Kidney (tissue), 14 donors: Measurements from ENCODE around the gene PMPCA. TPM values are rescaled to one million over a fixed set of nuclear protein-coding genes. Genes with fewer than 3 reads are reported as not detected.

Source experiments
- DNase-seq, 5 donors: peaks; one replicate each; pipeline ENCODE4 v3.0.0-alpha.2; 2013 to 2020
- FAIRE-seq: peaks from 2 replicates; lab custom pipeline; 2012; peaks lifted over from hg19 to GRCh38; lab: Jason Lieb, UNC
- H3K27ac ChIP-seq, 2 donors: one replicate each; pipeline ENCODE4 v1.7.0; 2013; ENCODE audit warnings: low read depth in 2 of 2, low read length in 2 of 2, inconsistent platforms in 1 of 2
- H3K27me3 ChIP-seq: one replicate; pipeline ENCODE4 v1.7.1; 2013; ENCODE audit warnings: low read length, inconsistent platforms; ENCODE audit not compliant: control insufficient read depth, insufficient read depth
- H3K36me3 ChIP-seq, 3 donors: one replicate each; pipeline versions ENCODE4 v1.7.0 to v1.7.1; 2013; ENCODE audit warnings: low read length in 3 of 3, control low read depth in 1 of 3, inconsistent platforms in 1 of 3; ENCODE audit not compliant: insufficient read depth in 3 of 3, control insufficient read depth in 2 of 3
- H3K4me1 ChIP-seq, 3 donors: one replicate each; pipeline versions ENCODE4 v1.7.0 to v1.7.1; 2013; ENCODE audit warnings: low read length in 3 of 3, inconsistent platforms in 1 of 3, low read depth in 1 of 3; ENCODE audit not compliant: control insufficient read depth in 2 of 3, insufficient read depth in 2 of 3
- H3K4me3 ChIP-seq, 3 donors: one replicate each; pipeline versions ENCODE4 v1.7.0 to v1.8.1; 2013; ENCODE audit warnings: low read length in 3 of 3, control low read depth in 1 of 3, inconsistent platforms in 1 of 3
- H3K9ac ChIP-seq, 3 donors: one replicate each; pipeline versions ENCODE4 v1.7.0 to v1.7.1; 2013; ENCODE audit warnings: low read length in 3 of 3, control low read depth in 1 of 3, inconsistent platforms in 1 of 3
- H3K9me3 ChIP-seq, 3 donors: one replicate each; pipeline versions ENCODE4 v1.7.0 to v1.7.1; 2013; ENCODE audit warnings: low read length in 3 of 3, control low read depth in 1 of 3, inconsistent platforms in 1 of 3; ENCODE audit not compliant: control insufficient read depth in 2 of 3, insufficient read depth in 1 of 3
- CTCF ChIP-seq: IDR thresholded peaks from 3 replicates; pipeline ENCODE4 v1.5.1; 2012; ENCODE audit warnings: mild to moderate bottlenecking, moderate library complexity, borderline replicate concordance; ENCODE audit not compliant: insufficient read depth; ENCODE audit errors: extremely low read depth
- intact Hi-C: fragments of 100-400 bp; cut with DNase I; formaldehyde crosslinking; loops from one replicate; pipeline ENCODE4 v1.11.1; 2022
- polyA plus RNA-seq: library from polyadenylated mRNA; stranded (reverse); fragments of 350-450 nt; fragmentation: Illumina TruSeq; extraction: RNeasy Lipid Tissue Mini Kit (QIAGEN cat#74804); gene quantifications from one replicate; pipeline ENCODE4 v1.2.3, GENCODE V29; 2014; ENCODE audit warnings: low read depth, low replicate concordance; ENCODE audit not compliant: insufficient read depth
- total RNA-seq: library from RNA; stranded (reverse); fragmentation: NEBNext Ultra II Directional; extraction: Animal tissue kit (Norgen Biotek cat#: 25700); gene quantifications from one replicate; pipeline ENCODE4 v1.2.1, GENCODE V29; 2021
- donor health status: control.
- donor health status: control.
- donor health status: control.
- donor health status: control.
- donor health status: control.
- donor health status: DM: yes; HTN: yes; CAD: no.
- donor health status: Normal renal cell carcinoma (clear cell type).

PMPCA gene
- total and polyA plus RNA-seq, 2 donors from 2014 or later = 45.6 to 50.1 TPM

DNA sequence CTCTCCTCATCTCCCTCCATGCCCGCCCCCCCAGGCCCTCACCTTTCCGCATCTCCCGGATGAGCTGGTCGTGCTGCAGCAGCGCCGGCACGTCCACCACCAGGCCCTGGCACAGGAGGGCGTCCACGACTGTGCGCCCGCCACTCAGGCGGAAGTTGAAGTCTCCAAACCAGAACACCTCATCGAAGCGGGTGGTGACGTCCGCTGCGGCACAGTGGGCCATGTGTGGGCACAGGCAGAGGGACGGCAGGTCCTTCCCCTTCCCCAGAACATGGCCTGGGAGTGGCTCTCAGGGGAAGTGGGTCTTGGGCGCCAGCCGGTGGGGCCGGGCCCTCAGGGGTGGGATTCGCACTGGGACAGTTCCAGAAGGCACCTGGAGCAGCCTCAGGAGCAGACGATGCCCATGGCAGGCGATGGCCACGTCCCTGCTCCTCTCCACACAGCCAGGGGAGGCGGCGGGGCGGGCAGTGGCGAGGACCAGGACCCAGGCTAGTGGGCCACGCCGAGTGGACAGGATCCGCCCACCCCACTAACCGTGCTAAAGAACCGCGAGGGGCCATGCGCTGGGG lies 21.4 kb downstream of the PMPCA start:
- H3K27ac ChIP-seq = no peak overlapping the region
- no peak for TF ChIP-seq CTCF
- H3K4me1 ChIP-seq = peaks cover 0 to 1% (median 0%) of the 10 kb centered on the region in 3 donors
- intact Hi-C loops = no loop called here
- peaks cover 0 to 7% (median 0%) of the 10 kb centered on the region in 3 donors for H3K36me3 ChIP-seq
- H3K27me3 ChIP-seq = no peaks in the 10 kb centered on the region
- no peak overlapping the region for H3K9ac ChIP-seq
- FAIRE-seq (no peak), DNase-seq (peak in 1 of 5 donors; percentile 73)
- no peak overlapping the region for H3K4me3 ChIP-seq
- no peaks in the 10 kb centered on the region for H3K9me3 ChIP-seq

DNA sequence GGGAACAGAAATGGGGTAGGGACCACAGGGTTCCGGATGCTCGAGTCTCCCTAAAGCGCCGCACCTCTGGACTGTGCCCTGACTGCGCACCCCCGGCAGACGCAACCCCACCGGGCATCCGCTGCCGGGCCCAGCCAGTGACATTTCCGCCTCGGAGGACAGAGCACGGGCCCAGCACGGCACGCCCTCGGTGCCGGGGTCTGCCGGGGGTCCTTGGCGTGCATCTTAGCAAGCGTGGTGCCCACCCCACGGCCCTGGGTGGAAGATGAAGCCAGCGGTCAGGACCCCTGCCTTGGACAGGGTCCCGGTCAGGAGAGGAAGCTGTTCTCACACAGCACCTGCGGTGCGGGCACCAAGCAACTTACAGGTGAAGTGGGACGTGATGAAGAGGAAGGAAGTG lies 22.1 kb downstream of the PMPCA start:
- no peak for FAIRE-seq
- Histone ChIP-seq H3K9me3 (no peaks in the 10 kb centered on the region), H3K4me3 (no peak overlapping the region), H3K4me1 (peaks cover 0 to 9% (median 0%) of the 10 kb centered on the region in 3 donors), H3K27me3 (no peaks in the 10 kb centered on the region), H3K9ac (no peak overlapping the region), H3K36me3 (peaks cover 0 to 7% (median 0%) of the 10 kb centered on the region in 3 donors), H3K27ac (no peak overlapping the region)
- TF ChIP-seq CTCF = no peak
- intact Hi-C loops = no loop called here
- DNase-seq = peak in 1 of 5 donors; percentile 66

GRCh38 chr9:136433043-136433715 lies 22.7 kb downstream of the PMPCA start:
- Histone ChIP-seq H3K4me1 (peaks cover 0 to 11% (median 0%) of the 10 kb centered on the region in 3 donors), H3K27ac (no peak overlapping the region), H3K9me3 (no peaks in the 10 kb centered on the region), H3K36me3 (peaks cover 0 to 7% (median 0%) of the 10 kb centered on the region in 3 donors), H3K9ac (no peak overlapping the region), H3K4me3 (no peak overlapping the region), H3K27me3 (no peaks in the 10 kb centered on the region)
- no peak for TF ChIP-seq CTCF
- FAIRE-seq (no peak), DNase-seq (peak in 1 of 5 donors; percentile 66)
- intact Hi-C loops = no loop called here
